OCI-LY7 (cell line): ENCODE measurements around the gene DND1. TPM values are rescaled to one million over a fixed set of nuclear protein-coding genes. Genes with fewer than 3 reads are reported as not detected.

Source experiments
- BruUV-seq: library from RNA; stranded (reverse); fragments of 400-500 nt; replicated peaks from 2 replicates; lab custom pipeline; 2021; lab: Mats Ljungman, UMichigan
- CTCF ChIA-PET: fragments of 300-600 bp; sonication (Branson Sonifier 250); formaldehyde crosslinking; loops from one replicate; lab custom pipeline; 2022; ENCODE audit warnings: antibody characterized with exemption; ENCODE audit not compliant: unreplicated experiment; lab: Charles Lee
- POLR2A ChIA-PET: fragments of 300-600 bp; sonication (Branson Sonifier 250); formaldehyde crosslinking; loops from one replicate; lab custom pipeline; 2022; ENCODE audit warnings: antibody characterized with exemption; lab: Charles Lee
- DNase-seq: peaks from one replicate; pipeline ENCODE4 v3.0.0-alpha.2; 2015; ENCODE audit warnings: low spot score
- H2AFZ ChIP-seq: fragments of 200-600 bp; sonication (generic), shearing (Covaris generic); 2 replicates; pipeline ENCODE4 v1.6.1; 2014; ENCODE audit warnings: mild to moderate bottlenecking, antibody characterized with exemption, low read length, moderate library complexity
- H3K27ac ChIP-seq: fragments of 200-600 bp; sonication (generic); 2 replicates; pipeline ENCODE4 v1.5.1; 2014; ENCODE audit warnings: mixed run types, low read depth, mild to moderate bottlenecking, moderate library complexity, low read length, inconsistent platforms; ENCODE audit not compliant: poor library complexity, severe bottlenecking
- H3K36me3 ChIP-seq: fragments of 200-600 bp; sonication (generic); 2 replicates; pipeline ENCODE4 v1.6.1; 2014; ENCODE audit warnings: mild to moderate bottlenecking, antibody characterized with exemption, low read length, moderate library complexity, mixed read lengths; ENCODE audit not compliant: insufficient read depth
- H3K4me1 ChIP-seq: fragments of 200-600 bp; sonication (generic); 2 replicates; pipeline ENCODE4 v1.5.1; 2014; ENCODE audit warnings: mild to moderate bottlenecking, low read length; ENCODE audit not compliant: insufficient read depth, poor library complexity, severe bottlenecking
- H3K4me2 ChIP-seq: fragments of 200-600 bp; sonication (generic); 2 replicates; pipeline ENCODE4 v1.6.1; 2014; ENCODE audit warnings: mild to moderate bottlenecking, low read length
- H3K4me3 ChIP-seq: fragments of 200-600 bp; sonication (generic); 2 replicates; pipeline ENCODE4 v1.5.1; 2014; ENCODE audit warnings: mild to moderate bottlenecking, low read depth, low read length; ENCODE audit not compliant: poor library complexity, severe bottlenecking
- H3K79me2 ChIP-seq: fragments of 200-600 bp; sonication (generic); 2 replicates; pipeline ENCODE4 v1.6.1; 2016; ENCODE audit warnings: low read depth, mild to moderate bottlenecking, low read length, moderate library complexity, mixed read lengths; ENCODE audit not compliant: insufficient read depth
- H3K9me2 ChIP-seq: fragments of 200-600 bp; sonication (generic); 2 replicates; pipeline ENCODE4 v1.6.1; 2016; ENCODE audit warnings: mild to moderate bottlenecking, low read length, mixed read lengths; ENCODE audit not compliant: insufficient read depth
- H3K9me3 ChIP-seq: fragments of 200-600 bp; sonication (generic); 2 replicates; pipeline ENCODE4 v1.6.1; 2014; ENCODE audit warnings: mild to moderate bottlenecking, mixed run types, low read length, mixed read lengths
- H4K20me1 ChIP-seq: fragments of 200-600 bp; sonication (generic); 2 replicates; pipeline ENCODE4 v1.6.1; 2014; ENCODE audit warnings: mild to moderate bottlenecking, antibody characterized with exemption, low read length, moderate library complexity, mixed read lengths; ENCODE audit not compliant: insufficient read depth
- EZH2phosphoT487 ChIP-seq: fragments of 200-600 bp; sonication (generic); IDR thresholded peaks from 2 replicates; pipeline ENCODE4 v1.6.1; 2018; ENCODE audit warnings: low read depth, borderline replicate concordance, mild to moderate bottlenecking, mixed run types, antibody characterized with exemption, low read length, moderate library complexity, mixed read lengths
- intact Hi-C: fragments of 100-400 bp; cut with micrococcal nuclease; formaldehyde crosslinking; loops from one replicate; pipeline ENCODE4 v1.10.0; 2022; ENCODE audit not compliant: unreplicated experiment
- total RNA-seq, 2 experiments: library from RNA; depleted of rRNA in 1 of 2; stranded (reverse); fragments of >200 nt in 1 of 2; shearing (Covaris generic) in 1 of 2; gene quantifications; 2 replicates each; pipeline ENCODE4 v1.2.3, GENCODE V29; 2014 to 2022
- TF ChIP-seq, protein P1 (sequence below): fragments of 200-600 bp; sonication (generic); conservative IDR thresholded peaks from 2 replicates; pipeline ENCODE4 v1.5.1; 2014; ENCODE audit warnings: mild to moderate bottlenecking, antibody characterized with exemption, low read length, moderate library complexity, mixed read lengths

DND1 gene
- total RNA-seq, 2 experiments from 2014 or later = 2.2 to 4.5 TPM

DNA sequence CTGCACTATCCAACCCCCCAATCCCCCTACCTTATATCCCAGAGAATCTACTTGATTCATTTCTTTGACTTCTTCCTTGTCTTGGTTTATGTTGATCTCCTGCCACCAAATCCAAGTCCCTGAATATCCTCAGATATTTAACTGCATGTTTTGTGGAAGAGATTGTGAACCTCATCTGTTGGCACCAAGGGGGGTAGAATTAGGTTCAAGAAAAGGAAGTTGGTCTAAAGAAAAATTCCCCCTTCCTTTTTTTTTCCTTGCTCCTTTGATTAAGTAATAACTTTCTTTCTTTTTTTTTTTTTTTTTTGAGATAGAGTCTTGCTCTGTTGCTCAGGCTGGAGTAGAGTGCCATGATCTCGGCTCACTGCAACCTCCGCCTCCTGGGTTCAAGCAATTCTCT is 39.9 kb downstream of the DND1 start:
- no peak for DNase-seq
- Histone ChIP-seq H3K4me1 (no peaks in the 10 kb centered on the region), H3K9me2 (no peaks in the 10 kb centered on the region), H3K79me2 (no peaks in the 10 kb centered on the region), H2AFZ (no peak overlapping the region), H3K4me2 (no peak overlapping the region), H3K36me3 (no peaks in the 10 kb centered on the region), H3K27ac (no peak overlapping the region), H3K4me3 (no peak overlapping the region), H3K9me3 (peaks cover 4% of the 10 kb centered on the region; the same call in 1 of the 2 replicates), H4K20me1 (no peaks in the 10 kb centered on the region)
- intact Hi-C loops = loop anchor here (10.0 kb wide), 1 partner anchor 389 kb away; no protein-coding TSS in a partner anchor
- POLR2A ChIA-PET = no interaction called here
- TF ChIP-seq EZH2phosphoT487 = no peak
- TF ChIP-seq, protein P1, sequence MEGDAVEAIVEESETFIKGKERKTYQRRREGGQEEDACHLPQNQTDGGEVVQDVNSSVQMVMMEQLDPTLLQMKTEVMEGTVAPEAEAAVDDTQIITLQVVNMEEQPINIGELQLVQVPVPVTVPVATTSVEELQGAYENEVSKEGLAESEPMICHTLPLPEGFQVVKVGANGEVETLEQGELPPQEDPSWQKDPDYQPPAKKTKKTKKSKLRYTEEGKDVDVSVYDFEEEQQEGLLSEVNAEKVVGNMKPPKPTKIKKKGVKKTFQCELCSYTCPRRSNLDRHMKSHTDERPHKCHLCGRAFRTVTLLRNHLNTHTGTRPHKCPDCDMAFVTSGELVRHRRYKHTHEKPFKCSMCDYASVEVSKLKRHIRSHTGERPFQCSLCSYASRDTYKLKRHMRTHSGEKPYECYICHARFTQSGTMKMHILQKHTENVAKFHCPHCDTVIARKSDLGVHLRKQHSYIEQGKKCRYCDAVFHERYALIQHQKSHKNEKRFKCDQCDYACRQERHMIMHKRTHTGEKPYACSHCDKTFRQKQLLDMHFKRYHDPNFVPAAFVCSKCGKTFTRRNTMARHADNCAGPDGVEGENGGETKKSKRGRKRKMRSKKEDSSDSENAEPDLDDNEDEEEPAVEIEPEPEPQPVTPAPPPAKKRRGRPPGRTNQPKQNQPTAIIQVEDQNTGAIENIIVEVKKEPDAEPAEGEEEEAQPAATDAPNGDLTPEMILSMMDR = no peak
- CTCF ChIA-PET = no interaction called here
- no TSS peak for BruUV-seq

- no peak for DNase-seq
- no peak for TF ChIP-seq EZH2phosphoT487
- TF ChIP-seq, protein P1 = no peak
- Histone ChIP-seq H3K4me1 (no peaks in the 10 kb centered on the region), H3K4me2 (peak within 1 kb of the TSS; percentile 26; the same call in 1 of the 2 replicates), H3K36me3 (no peaks in the 10 kb centered on the region), H3K27ac (no peak within 1 kb of the TSS), H3K9me2 (no peaks in the 10 kb centered on the region), H2AFZ (no peak within 1 kb of the TSS), H4K20me1 (no peaks in the 10 kb centered on the region), H3K79me2 (no peaks in the 10 kb centered on the region), H3K4me3 (no peak within 1 kb of the TSS), H3K9me3 (peaks cover 9% of the 10 kb centered on the region; the same call in 1 of the 2 replicates)
- ChIA-PET POLR2A (no interaction called here), CTCF (no interaction called here)
- BruUV-seq = no TSS peak
- intact Hi-C loops = loop anchor here (10.0 kb wide), 1 partner anchor 388 kb away; no protein-coding TSS in a partner anchor
These were observed 40.3 kb downstream of the DND1 start, which contains the start of gene CD14 for GRCh38 chr5:140633021-140633471. Gene CD14, minus strand, starts transcription at chr5:140633175. Its CDS starts 104 bp downstream, at chr5:140633071.

DNA sequence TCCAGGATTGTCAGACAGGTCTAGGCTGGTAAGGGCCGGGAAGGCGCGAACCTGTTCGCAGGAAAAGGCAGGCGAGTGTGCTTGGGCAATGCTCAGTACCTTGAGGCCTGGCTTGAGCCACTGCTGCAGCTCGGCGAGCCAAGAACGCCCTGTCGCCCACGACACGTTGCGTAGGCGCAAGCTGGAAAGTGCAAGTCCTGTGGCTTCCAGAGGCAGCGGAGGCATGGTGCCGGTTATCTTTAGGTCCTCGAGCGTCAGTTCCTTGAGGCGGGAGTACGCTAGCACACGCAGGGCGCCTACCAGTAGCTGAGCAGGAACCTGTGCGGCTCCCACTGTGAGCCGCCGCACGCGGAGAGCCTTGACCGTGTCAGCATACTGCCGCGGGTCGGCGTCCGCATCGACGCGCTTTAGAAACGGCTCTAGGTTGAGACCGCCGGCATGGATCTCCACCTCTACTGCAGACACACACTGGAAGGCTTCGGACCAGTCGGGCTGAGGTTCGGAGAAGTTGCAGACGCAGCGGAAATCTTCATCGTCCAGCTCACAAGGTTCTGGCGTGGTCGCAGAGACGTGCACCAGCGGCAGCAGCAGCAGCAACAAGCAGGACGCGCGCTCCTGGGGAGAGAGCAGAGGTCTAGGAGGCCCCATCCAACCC is 40.9 kb downstream of the DND1 start:
- CTCF ChIA-PET = no interaction called here
- peaks cover 14% of the 10 kb centered on the region; the same call in 1 of the 2 replicates for H3K9me3 ChIP-seq
- DNase-seq = no peak

More for the DNA sequence above, 40.9 kb downstream of the DND1 start:
- no peaks in the 10 kb centered on the region for H3K4me1 ChIP-seq
- no peaks in the 10 kb centered on the region for H3K9me2 ChIP-seq
- no peaks in the 10 kb centered on the region for H3K36me3 ChIP-seq
- intact Hi-C loops = loop anchor here (10.0 kb wide), 1 partner anchor 388 kb away; no protein-coding TSS in a partner anchor
- peak overlapping the region; percentile 26; the same call in 1 of the 2 replicates for H3K4me2 ChIP-seq
- no peak for TF ChIP-seq EZH2phosphoT487
- TF ChIP-seq, protein P1 = no peak
- no TSS peak for BruUV-seq
- H3K4me3 ChIP-seq = no peak overlapping the region
- no peak overlapping the region for H2AFZ ChIP-seq
- H4K20me1 ChIP-seq = no peaks in the 10 kb centered on the region
- no peaks in the 10 kb centered on the region for H3K79me2 ChIP-seq
- POLR2A ChIA-PET = no interaction called here
- no peak overlapping the region for H3K27ac ChIP-seq
